Kidney epithelial cell (primary cell): ENCODE results near the gene SH3RF3. TPM values are rescaled to one million over a fixed set of nuclear protein-coding genes. Genes with fewer than 3 reads are reported as not detected.

Experiments used
- DNase-seq: peaks from one replicate; pipeline ENCODE4 v3.0.0-alpha.2; 2010; ENCODE audit warnings: low read depth
- H3K27me3 ChIP-seq: 2 replicates; pipeline ENCODE4 v1.6.0; 2011; ENCODE audit warnings: low read length; ENCODE audit not compliant: control insufficient read depth, insufficient read depth
- H3K36me3 ChIP-seq: 2 replicates; pipeline ENCODE4 v1.5.1; 2011; ENCODE audit warnings: low read length; ENCODE audit not compliant: control insufficient read depth, insufficient read depth
- H3K4me3 ChIP-seq: 2 replicates; pipeline ENCODE4 v1.5.1; 2011; ENCODE audit warnings: low read depth, mild to moderate bottlenecking, control low read depth, low read length
- CTCF ChIP-seq: IDR thresholded peaks from 2 replicates; pipeline ENCODE4 v1.5.1; 2011; ENCODE audit warnings: mild to moderate bottlenecking, moderate library complexity, low read length, control low read depth, inconsistent platforms; ENCODE audit not compliant: insufficient read depth, poor library complexity, severe bottlenecking
- total RNA-seq: library from RNA; depleted of rRNA; stranded (reverse); fragments of >200 nt; gene quantifications from 2 replicates; pipeline ENCODE4 v1.2.3, GENCODE V29; 2015

Gene SH3RF3
- total RNA-seq, 1 donor from 2014 or later, result 9.6 TPM

GRCh38 chr2:109456776-109457175 is 327.8 kb downstream of the SH3RF3 start:
- Histone ChIP-seq H3K4me3 (no peak overlapping the region), H3K36me3 (no peaks in the 10 kb centered on the region), H3K27me3 (no peaks in the 10 kb centered on the region)
- DNase-seq, result no peak
- no peak for TF ChIP-seq CTCF

- DNase-seq, result no peak
- Histone ChIP-seq H3K4me3 (no peak overlapping the region), H3K36me3 (no peaks in the 10 kb centered on the region), H3K27me3 (no peaks in the 10 kb centered on the region)
- TF ChIP-seq CTCF, result no peak
These were observed 328.4 kb downstream of the SH3RF3 start for GRCh38 chr2:109457366-109457765.

GRCh38 chr2:109457794-109458193 is 328.8 kb downstream of the SH3RF3 start:
- TF ChIP-seq CTCF, result peak; percentile 27
- Histone ChIP-seq H3K4me3 (no peak overlapping the region), H3K27me3 (no peaks in the 10 kb centered on the region), H3K36me3 (no peaks in the 10 kb centered on the region)
- DNase-seq, result no peak

- DNase-seq, result no peak
- no peaks in the 10 kb centered on the region for H3K27me3 ChIP-seq
- H3K36me3 ChIP-seq, result no peaks in the 10 kb centered on the region
- TF ChIP-seq CTCF, result no peak
- no peak overlapping the region for H3K4me3 ChIP-seq
These were observed 329.5 kb downstream of the SH3RF3 start for GRCh38 chr2:109458512-109458911.

GRCh38 chr2:109459485-109459884 is 330.5 kb downstream of the SH3RF3 start:
- Histone ChIP-seq H3K27me3 (no peaks in the 10 kb centered on the region), H3K4me3 (no peak overlapping the region), H3K36me3 (no peaks in the 10 kb centered on the region)
- TF ChIP-seq CTCF, result no peak
- DNase-seq, result no peak

- H3K4me3 ChIP-seq, result no peak overlapping the region
- H3K27me3 ChIP-seq, result no peaks in the 10 kb centered on the region
- no peaks in the 10 kb centered on the region for H3K36me3 ChIP-seq
- DNase-seq, result peak; percentile 65
- no peak for TF ChIP-seq CTCF
These were observed 331.7 kb downstream of the SH3RF3 start for GRCh38 chr2:109460553-109461324.
